Ramos (cell line): ENCODE data around the gene KRT6C.
"Not testable (repeated sequence)": the region's sequence is repeated elsewhere in the genome, so short reads cannot be mapped to it uniquely, and the experiment has no call there.

ENCODE experiments used
- in situ Hi-C: fragments of 300-500 bp; cut with MboI; formaldehyde crosslinking; loops from one replicate; pipeline ENCODE4 v1.14.3; 2022; ENCODE audit warnings: low sequenced_read_pairs; ENCODE audit not compliant: unreplicated experiment

KRT6C gene

GRCh38 chr12:52500574-52500973 is 27.0 kb upstream of the KRT6C start:
- in situ Hi-C loops: not testable (repeated sequence)

GRCh38 chr12:52499806-52500560 is 26.4 kb upstream of the KRT6C start:
- in situ Hi-C loops: no loop called here

GRCh38 chr12:52498946-52499345 is 25.3 kb upstream of the KRT6C start:
- in situ Hi-C loops: no loop called here

GRCh38 chr12:52497975-52498374 is 24.4 kb upstream of the KRT6C start:
- in situ Hi-C loops: no loop called here

DNA sequence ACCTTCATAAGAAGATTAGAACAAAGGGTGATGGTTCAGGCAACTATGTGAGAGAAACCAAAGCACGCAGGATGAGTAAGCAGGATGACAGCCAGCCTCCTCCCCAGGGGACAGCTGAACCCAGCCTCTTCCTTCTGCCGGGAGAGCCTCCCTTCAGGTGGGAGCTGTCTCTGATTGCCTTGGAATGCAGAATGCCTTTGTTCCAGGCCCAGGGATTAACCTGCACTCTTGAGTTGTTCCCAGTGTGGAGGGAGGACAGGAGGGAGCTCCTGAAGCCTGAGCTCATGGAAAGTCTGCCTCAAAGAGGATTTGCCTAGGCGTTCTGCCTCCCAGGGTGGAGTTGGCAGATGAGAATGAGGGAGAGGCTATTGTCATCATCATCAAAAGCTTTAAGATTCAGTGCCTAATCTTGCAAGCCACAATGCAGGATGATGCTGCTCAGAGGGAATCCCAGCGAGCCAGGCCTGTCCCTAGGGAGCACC is 23.0 kb upstream of the KRT6C start:
- in situ Hi-C loops: no loop called here

DNA sequence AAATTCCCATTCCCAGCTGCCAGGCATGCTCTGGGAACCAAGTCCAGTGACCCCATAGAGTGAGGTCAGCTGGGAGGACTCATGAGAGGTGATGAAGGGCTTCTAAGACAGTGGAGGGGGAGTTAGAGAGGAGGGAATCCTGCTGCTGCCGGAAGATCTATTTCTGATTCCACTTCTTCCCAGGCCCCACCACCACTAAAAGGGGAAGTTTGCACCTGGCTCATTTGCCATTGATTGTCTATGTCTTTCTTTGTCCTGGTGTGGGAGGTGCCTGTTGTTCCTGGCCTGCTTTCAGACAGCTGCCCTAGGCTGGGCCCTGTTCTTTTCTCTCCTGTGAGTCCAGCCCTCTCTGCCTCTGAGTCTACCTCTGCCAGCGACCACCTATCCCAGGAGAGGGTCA is 22.4 kb upstream of the KRT6C start:
- in situ Hi-C loops: no loop called here

GRCh38 chr12:52495389-52495788 is 21.8 kb upstream of the KRT6C start:
- in situ Hi-C loops: no loop called here

- in situ Hi-C loops: no loop called here
Measured at GRCh38 chr12:52494518-52494917, 20.9 kb upstream of the KRT6C start.

DNA sequence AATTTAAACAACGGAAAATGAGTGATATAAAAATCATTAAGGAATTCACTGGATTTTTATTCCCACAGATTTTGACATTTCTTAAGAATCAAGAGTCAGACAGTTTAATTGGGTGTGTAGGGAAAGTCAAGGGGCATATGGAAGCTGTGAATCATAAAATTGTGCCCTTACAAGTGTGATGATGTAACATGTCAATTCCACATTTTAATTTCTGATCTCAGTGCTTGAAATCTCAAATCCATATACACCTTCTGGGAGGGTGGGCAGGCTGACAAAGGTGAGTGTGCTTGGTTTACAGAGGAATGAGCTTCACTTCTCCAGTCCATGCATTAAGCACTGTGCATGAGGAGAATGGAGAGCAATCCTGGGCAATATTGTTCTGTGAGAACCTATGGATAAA is 20.5 kb upstream of the KRT6C start:
- in situ Hi-C loops: no loop called here

GRCh38 chr12:52493172-52493571 is 19.6 kb upstream of the KRT6C start, which contains the start of gene KRT6A:
KRT6A (minus strand) TSS chr12:52493257; CDS start chr12:52493188, 69 bp downstream.
- in situ Hi-C loops: no loop called here

- in situ Hi-C loops: not testable (repeated sequence)
Measured at GRCh38 chr12:52492405-52492804, 18.8 kb upstream of the KRT6C start.

DNA sequence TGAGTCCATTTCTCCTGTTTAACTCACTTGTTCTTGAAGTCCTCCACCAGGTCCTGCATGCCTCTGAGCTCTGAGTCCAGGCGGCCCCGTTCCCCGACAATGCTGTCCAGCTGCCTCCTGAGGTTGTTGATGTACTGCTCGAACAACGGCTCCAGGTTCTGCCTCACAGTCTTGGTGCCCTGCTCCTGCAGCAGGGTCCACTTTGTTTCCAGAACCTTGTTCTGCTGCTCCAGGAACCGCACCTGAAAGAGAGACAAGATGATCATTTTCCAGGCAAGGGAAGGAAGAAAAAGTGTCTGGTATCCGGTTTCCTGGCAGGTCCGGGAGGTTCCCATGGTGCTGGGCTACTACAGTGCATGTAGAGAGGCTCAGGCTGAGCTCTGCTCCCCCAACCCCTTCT is 17.9 kb upstream of the KRT6C start:
- in situ Hi-C loops: not testable (repeated sequence)

DNA sequence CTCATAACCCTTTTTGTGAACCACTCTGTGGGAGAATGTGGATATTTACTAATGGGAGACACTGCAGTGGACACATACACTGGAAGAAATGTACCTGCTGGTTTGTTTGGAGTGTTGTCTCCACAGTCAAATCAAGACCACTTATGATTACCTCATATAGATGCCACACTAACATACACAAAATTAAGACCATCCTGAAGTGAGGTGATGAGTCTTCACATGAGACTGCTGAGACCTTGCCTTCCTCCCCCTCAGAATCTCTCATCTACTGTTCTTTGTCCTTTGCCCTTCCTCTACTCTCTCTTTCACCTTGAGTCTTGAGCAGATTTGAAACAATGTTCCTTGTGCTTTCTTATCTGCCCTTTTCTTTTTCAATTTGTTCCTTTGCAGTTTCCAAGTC is 15.1 kb upstream of the KRT6C start:
- in situ Hi-C loops: no loop called here

GRCh38 chr12:52487744-52488443 is 14.3 kb upstream of the KRT6C start:
- in situ Hi-C loops: not testable (repeated sequence)

GRCh38 chr12:52487211-52487610 is 13.6 kb upstream of the KRT6C start:
- in situ Hi-C loops: no loop called here

- in situ Hi-C loops: no loop called here
Measured at GRCh38 chr12:52486166-52487105, 12.8 kb upstream of the KRT6C start.

- in situ Hi-C loops: no loop called here
Measured at GRCh38 chr12:52480073-52480472, 6.5 kb upstream of the KRT6C start.

DNA sequence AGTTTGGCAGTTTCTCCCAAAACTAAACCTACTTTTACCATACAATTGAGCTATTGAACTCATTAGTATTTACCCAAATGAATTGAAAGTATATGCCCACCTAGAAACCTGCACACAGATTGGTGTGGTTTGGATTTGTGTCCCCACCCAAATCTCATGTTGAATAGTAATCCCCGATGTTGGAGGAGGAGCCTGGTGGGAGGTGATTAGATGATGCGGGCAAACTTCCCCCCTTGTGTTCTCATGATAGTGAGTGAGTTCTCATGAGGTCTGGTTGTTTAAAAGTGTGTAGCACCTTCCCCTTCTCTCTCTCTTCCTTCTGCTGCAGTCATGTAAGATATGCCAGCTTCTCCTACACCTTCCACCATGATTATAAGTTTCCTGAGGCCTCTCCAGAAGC is 4.0 kb upstream of the KRT6C start:
- in situ Hi-C loops: no loop called here

GRCh38 chr12:52474212-52474611 is 607 bp upstream of the KRT6C start:
- in situ Hi-C loops: no loop called here

DNA sequence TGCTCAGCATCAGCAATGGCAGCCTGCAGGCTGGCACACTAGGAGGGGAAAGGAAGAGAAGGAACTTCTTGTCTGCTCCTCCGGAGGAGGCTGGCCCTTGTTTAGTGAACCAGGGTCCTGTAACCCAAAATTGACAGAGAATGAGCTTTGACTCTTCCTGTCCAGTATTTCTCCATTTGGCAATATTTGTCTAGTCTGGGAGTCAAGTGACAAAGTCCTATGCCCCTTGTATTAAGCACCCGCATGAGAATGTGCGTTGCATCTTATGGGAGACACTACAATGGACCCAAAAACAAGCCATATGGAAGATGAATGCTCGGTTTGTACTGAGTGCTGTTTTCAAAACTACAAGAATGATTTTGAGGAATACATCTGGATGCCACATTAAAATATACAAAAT is 3.8 kb downstream of the KRT6C start:
- in situ Hi-C loops: no loop called here

DNA sequence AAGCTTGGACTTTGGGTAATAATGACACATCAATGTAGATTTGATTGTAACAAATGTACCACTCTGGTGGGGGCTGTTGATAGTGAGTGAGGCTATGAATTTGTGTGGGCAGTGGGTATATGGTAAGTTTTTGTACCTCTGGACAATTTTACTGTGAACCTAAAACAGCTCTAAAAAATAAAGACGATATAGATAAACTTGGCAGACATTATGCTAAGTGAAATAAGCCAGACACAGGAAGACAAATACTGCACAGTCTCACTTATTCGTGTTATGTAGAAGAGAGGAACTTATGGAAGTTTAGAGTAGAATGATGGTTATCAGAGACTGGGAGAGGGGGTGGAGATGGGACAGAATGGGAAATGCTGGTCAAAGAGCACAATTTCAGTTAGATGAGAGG is 8.7 kb downstream of the KRT6C start:
- in situ Hi-C loops: no loop called here
